GM18499 (cell line): Measurements from ENCODE around the gene AFF1.
"Not testable (repeated sequence)": the region's sequence is repeated elsewhere in the genome, so short reads cannot be mapped to it uniquely, and the experiment has no call there.

ENCODE experiments used
- ATAC-seq: cut with Tn5 transposase; IDR thresholded peaks from one replicate; pipeline ENCODE4 v1.9.1; 2021; ENCODE audit warnings: moderate number of reproducible peaks; ENCODE audit not compliant: insufficient read depth, unreplicated experiment

Gene AFF1

GRCh38 chr4:87073199-87074120 lies 138.6 kb downstream of the AFF1 start:
- peak; percentile 88 for ATAC-seq

- ATAC-seq, result no peak
These were observed 139.3 kb downstream of the AFF1 start for GRCh38 chr4:87074121-87074488.

GRCh38 chr4:87075876-87076275 lies 141.1 kb downstream of the AFF1 start:
- ATAC-seq, result no peak

- ATAC-seq, result no peak
These were observed 142.0 kb downstream of the AFF1 start for GRCh38 chr4:87076690-87077358.

- ATAC-seq, result no peak
These were observed 143.2 kb downstream of the AFF1 start for GRCh38 chr4:87077914-87078585.

GRCh38 chr4:87078987-87079486 lies 144.2 kb downstream of the AFF1 start:
- ATAC-seq, result no peak

- ATAC-seq, result no peak
These were observed 145.2 kb downstream of the AFF1 start for GRCh38 chr4:87079967-87080366.

GRCh38 chr4:87080462-87080861 lies 145.7 kb downstream of the AFF1 start:
- no peak for ATAC-seq

GRCh38 chr4:87081826-87082225 lies 147.0 kb downstream of the AFF1 start:
- ATAC-seq, result no peak

- not testable (repeated sequence) for ATAC-seq
These were observed 150.9 kb downstream of the AFF1 start for GRCh38 chr4:87085732-87086131.

- no peak for ATAC-seq
These were observed 151.5 kb downstream of the AFF1 start for GRCh38 chr4:87086143-87086805.

- no peak for ATAC-seq
These were observed 152.2 kb downstream of the AFF1 start for GRCh38 chr4:87087015-87087414.

GRCh38 chr4:87087420-87087819 lies 152.6 kb downstream of the AFF1 start:
- no peak for ATAC-seq

GRCh38 chr4:87088186-87088585 lies 153.4 kb downstream of the AFF1 start:
- ATAC-seq, result no peak

GRCh38 chr4:87089368-87089767 lies 154.6 kb downstream of the AFF1 start:
- ATAC-seq, result no peak

- no peak for ATAC-seq
These were observed 155.5 kb downstream of the AFF1 start for GRCh38 chr4:87090305-87090704.

GRCh38 chr4:87092389-87093141 lies 157.8 kb downstream of the AFF1 start:
- no peak for ATAC-seq

GRCh38 chr4:87093443-87094123 lies 158.8 kb downstream of the AFF1 start:
- peak; percentile 88 for ATAC-seq

GRCh38 chr4:87097075-87097474 lies 162.3 kb downstream of the AFF1 start:
- ATAC-seq, result no peak
